Embryonic facial prominence (tissue), 1 donor: ENCODE measurements around the gene TMEM184A.
A peak's percentile ranks its signal among the peaks of the same experiment; 100 is the strongest.
"Not testable (repeated sequence)": the region's sequence is repeated elsewhere in the genome, so short reads cannot be mapped to it uniquely, and the experiment has no call there.

Experiments used
- DNase-seq: peaks from one replicate; pipeline ENCODE4 v3.0.0-alpha.2; 2016; ENCODE audit errors: extremely low spot score

Gene TMEM184A

GRCh38 chr7:1590476-1590875, 34.5 kb upstream of the TMEM184A start:
- no peak for DNase-seq

- DNase-seq = no peak
These were observed 33.0 kb upstream of the TMEM184A start for GRCh38 chr7:1588978-1589377.

- no peak for DNase-seq
These were observed 31.7 kb upstream of the TMEM184A start for GRCh38 chr7:1587738-1588137.

GRCh38 chr7:1586827-1587705, 31.1 kb upstream of the TMEM184A start:
- no peak for DNase-seq

- DNase-seq = no peak
These were observed 30.3 kb upstream of the TMEM184A start for GRCh38 chr7:1586126-1586826.

- DNase-seq = no peak
These were observed 29.4 kb upstream of the TMEM184A start for GRCh38 chr7:1585142-1585981.

GRCh38 chr7:1584700-1585099, 28.7 kb upstream of the TMEM184A start:
- no peak for DNase-seq

GRCh38 chr7:1583241-1583930, 27.4 kb upstream of the TMEM184A start:
- not testable (repeated sequence) for DNase-seq

GRCh38 chr7:1580422-1581030, 24.5 kb upstream of the TMEM184A start:
- DNase-seq = no peak

- peak; percentile 28 for DNase-seq
These were observed 23.7 kb upstream of the TMEM184A start for GRCh38 chr7:1579481-1580421.

GRCh38 chr7:1578513-1578912, 22.5 kb upstream of the TMEM184A start:
- no peak for DNase-seq

- no peak for DNase-seq
These were observed 20.7 kb upstream of the TMEM184A start for GRCh38 chr7:1576521-1577253.

GRCh38 chr7:1575809-1576208, 19.8 kb upstream of the TMEM184A start:
- no peak for DNase-seq

- DNase-seq = no peak
These were observed 16.3 kb upstream of the TMEM184A start for GRCh38 chr7:1572111-1572822.

- DNase-seq = peak; percentile 81
These were observed 14.0 kb upstream of the TMEM184A start, which contains the start of gene PSMG3 for GRCh38 chr7:1569833-1570632. PSMG3 (minus strand) TSS chr7:1570032; CDS start chr7:1569339, 693 bp downstream.

- DNase-seq = no peak
These were observed 13.4 kb upstream of the TMEM184A start for GRCh38 chr7:1569440-1569832.

GRCh38 chr7:1569016-1569415, 13.0 kb upstream of the TMEM184A start:
- no peak for DNase-seq
